ENCODE measurements around the gene CYSRT1. TPM values are rescaled to one million over a fixed set of nuclear protein-coding genes. Genes with fewer than 3 reads are reported as not detected.

The CYSRT1 gene
- polyA plus RNA-seq, 3 donors from 2014 or later: 0.19 TPM; not detected in 2

DNA sequence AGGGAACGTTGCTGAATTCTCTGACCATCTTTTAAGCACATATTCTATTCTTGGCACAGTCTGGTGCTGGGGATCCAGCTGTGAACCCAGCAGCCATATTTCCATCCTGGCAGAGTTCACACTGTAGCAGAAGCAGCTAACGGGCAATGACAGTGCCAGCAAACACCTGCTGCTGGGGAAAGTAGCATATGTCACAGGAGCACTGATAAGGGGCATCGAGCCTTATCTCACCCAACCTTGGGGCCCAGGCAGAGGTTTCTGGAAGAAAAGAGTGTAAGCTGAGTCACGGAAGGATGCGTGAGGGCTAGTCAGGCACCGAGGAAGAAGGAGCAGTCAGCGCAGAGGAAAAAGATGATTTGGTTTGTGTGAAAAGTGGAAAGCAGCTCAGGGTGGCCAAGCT is 18.4 kb upstream of the CYSRT1 start:
- no peaks in the 10 kb centered on the region for H3K36me3 Mint-ChIP-seq
- peaks cover 0 to 2% (median 2%) of the 10 kb centered on the region in 3 donors for H3K27me3 Mint-ChIP-seq (ENCODE audit: low read depth in 3 of 3)
- peaks cover 0 to 1% (median 0%) of the 10 kb centered on the region in 6 donors for H3K9me3 Mint-ChIP-seq
- peaks cover 42 to 43% of the 10 kb centered on the region in 2 donors for H3K4me1 Mint-ChIP-seq
- DNase-seq: no peak
- peak overlapping the region; percentile 85 to 95 (median 89) for H3K27ac Mint-ChIP-seq
- H3K4me3 Mint-ChIP-seq: peak overlapping the region; percentile 83 to 91 (median 90)

DNA sequence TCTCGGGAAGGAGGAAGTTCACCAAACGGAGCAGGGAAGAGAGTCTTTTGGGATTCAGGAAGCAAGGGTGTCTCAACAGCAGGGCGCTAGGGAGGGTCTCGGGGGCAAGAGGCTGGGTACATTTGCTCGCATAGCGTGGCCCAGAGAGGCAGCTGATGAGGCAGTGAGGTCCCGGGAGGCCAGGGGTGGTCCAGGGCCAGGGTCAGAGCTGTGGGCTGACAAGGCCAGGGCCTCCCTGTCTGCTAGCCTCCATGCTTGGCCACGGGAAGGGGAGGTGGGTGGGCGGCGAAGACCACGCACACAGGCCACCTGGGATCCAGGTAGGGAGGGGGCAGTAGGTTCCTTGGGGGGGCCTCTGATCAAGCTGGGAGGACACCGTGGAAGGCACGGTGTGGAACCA is 13.4 kb upstream of the CYSRT1 start:
- no peaks in the 10 kb centered on the region for H3K36me3 Mint-ChIP-seq
- H3K4me3 Mint-ChIP-seq: no peak overlapping the region
- H3K27ac Mint-ChIP-seq: no peak overlapping the region
- peaks cover 0 to 1% (median 0%) of the 10 kb centered on the region in 6 donors for H3K9me3 Mint-ChIP-seq
- peaks cover 0 to 1% (median 0%) of the 10 kb centered on the region in 3 donors for H3K27me3 Mint-ChIP-seq (ENCODE audit: low read depth in 3 of 3)
- H3K4me1 Mint-ChIP-seq: peaks cover 12 to 14% of the 10 kb centered on the region in 2 donors
- DNase-seq: no peak

DNA sequence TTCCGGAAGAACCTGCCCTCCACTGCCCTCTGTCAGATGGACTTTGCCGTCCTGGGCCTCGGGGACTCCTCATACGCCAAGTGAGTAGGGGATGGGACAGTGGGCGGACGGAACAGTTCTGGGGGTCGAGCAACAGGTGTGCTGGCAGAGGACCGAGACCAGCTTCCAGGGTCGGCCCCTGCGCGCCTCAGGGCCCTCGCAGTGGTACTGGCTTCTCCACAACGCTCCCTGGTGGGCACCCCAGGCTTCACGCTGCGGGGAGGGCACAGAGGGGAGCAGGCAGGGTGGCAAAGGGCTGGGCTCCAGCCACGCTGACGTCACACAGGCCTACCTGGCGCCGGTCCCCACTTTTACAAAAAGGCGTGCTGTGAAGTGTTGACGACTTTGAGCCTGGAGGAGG is 12.5 kb upstream of the CYSRT1 start:
- Mint-ChIP-seq H3K27me3 (ENCODE audit: low read depth in 3 of 3) (no peaks in the 10 kb centered on the region), H3K4me1 (peaks cover 3 to 4% of the 10 kb centered on the region in 2 donors), H3K9me3 (peaks cover 0 to 1% (median 0%) of the 10 kb centered on the region in 6 donors), H3K27ac (no peak overlapping the region), H3K4me3 (no peak overlapping the region), H3K36me3 (no peaks in the 10 kb centered on the region)
- DNase-seq: no peak

DNA sequence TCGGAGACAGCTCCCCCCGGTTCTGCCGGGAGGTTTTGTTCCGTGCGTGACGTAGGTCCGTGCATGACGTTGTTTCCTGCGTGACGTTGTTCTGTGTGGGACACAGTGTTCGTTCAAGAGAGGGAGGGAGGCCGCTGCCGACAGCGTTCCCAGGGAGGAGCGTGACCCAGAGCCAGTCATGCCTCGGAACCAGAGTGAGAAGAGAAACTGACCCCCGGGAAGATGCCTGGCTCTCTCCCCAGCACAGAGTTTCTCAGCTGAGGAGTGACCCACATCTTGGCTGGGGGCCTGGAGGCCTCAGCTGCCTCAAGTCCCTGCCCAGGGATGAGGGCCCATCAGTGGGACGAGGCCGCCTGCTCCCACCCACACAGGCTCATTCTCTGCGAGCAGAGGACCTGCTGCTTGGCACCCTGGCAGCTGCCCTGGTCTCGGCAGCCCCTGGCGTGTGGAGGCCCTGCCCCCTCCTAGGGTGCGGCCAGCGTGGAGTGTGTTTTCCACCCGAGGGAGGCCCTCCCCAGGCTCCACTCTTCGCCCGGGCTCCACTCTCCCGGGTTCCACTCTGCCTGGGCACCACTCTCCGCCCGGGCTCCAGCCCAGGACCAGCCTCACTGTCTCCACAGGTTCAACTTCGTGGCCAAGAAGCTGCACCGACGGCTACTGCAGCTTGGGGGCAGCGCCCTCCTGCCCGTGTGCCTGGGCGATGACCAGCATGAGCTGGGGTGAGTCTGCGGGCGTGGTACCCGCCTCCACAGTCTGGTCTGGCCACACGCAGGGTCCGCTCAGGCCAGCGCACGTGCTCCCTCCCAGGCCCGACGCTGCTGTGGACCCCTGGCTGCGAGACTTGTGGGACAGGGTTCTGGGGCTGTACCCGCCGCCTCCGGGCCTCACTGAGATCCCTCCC is 11.6 kb upstream of the CYSRT1 start:
- no peak overlapping the region for H3K4me3 Mint-ChIP-seq
- peaks cover 0 to 2% of the 10 kb centered on the region in 2 donors for H3K4me1 Mint-ChIP-seq
- peak overlapping the region in 1 of 6 donors; percentile 46 for H3K27ac Mint-ChIP-seq
- H3K36me3 Mint-ChIP-seq: no peaks in the 10 kb centered on the region
- no peaks in the 10 kb centered on the region for H3K27me3 Mint-ChIP-seq (ENCODE audit: low read depth in 3 of 3)
- DNase-seq: no peak
- peaks cover 0 to 1% (median 0%) of the 10 kb centered on the region in 6 donors for H3K9me3 Mint-ChIP-seq

DNA sequence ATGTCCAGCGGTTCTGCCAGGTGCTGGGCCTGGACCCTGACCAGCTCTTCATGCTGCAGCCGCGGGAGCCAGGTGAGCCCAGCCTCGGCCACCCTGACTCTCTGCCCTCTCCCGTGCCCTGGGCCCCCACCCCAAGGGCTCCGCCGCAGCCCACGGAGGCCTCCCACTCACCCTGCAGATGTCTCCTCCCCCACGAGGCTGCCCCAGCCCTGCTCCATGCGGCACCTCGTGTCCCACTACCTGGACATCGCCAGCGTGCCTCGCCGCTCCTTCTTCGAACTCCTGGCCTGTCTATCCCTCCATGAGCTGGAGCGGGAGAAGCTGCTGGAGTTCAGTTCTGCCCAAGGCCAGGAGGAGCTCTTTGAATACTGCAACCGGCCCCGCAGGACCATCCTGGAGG is 10.4 kb upstream of the CYSRT1 start:
- H3K27me3 Mint-ChIP-seq (ENCODE audit: low read depth in 3 of 3): no peaks in the 10 kb centered on the region
- no peak overlapping the region for H3K27ac Mint-ChIP-seq
- peaks cover 0 to 1% (median 0%) of the 10 kb centered on the region in 6 donors for H3K9me3 Mint-ChIP-seq
- H3K4me3 Mint-ChIP-seq: no peak overlapping the region
- H3K4me1 Mint-ChIP-seq: no peaks in the 10 kb centered on the region
- no peaks in the 10 kb centered on the region for H3K36me3 Mint-ChIP-seq
- DNase-seq: no peak

DNA sequence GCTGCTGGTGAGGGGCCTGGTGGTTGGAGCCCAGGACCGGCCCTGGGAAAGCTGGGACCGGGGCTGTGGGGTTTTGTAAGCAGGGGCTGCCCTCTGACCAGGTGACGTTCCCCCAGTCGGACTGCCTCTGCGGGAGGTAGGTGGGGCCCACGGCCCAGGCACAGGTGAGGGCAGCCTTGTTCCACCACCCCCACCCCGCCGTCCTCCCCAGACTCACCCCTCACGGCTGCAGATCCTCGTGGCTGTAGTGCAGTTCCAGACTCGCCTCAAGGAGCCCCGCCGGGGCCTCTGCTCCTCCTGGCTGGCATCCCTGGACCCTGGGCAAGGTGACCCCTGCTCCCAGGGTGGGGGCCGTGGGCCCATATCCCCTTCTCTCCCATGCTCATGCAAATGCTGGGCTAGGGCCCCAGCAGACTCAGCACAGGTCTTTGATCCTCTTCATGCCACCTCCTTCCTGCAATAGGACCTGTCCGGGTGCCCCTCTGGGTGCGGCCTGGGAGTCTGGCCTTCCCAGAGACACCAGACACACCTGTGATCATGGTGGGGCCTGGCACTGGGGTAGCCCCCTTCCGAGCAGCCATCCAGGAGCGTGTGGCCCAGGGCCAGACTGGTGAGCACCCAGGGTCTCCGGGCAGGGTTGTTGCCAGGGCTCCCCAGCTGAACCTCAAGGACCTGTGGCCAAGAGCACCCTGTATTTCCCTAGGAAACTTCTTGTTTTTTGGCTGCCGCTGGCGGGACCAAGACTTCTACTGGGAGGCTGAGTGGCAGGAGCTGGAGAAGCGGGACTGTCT is 9.6 kb upstream of the CYSRT1 start:
- Mint-ChIP-seq H3K27ac (no peak overlapping the region), H3K4me3 (no peak overlapping the region), H3K27me3 (ENCODE audit: low read depth in 3 of 3) (peaks cover 0 to 2% (median 0%) of the 10 kb centered on the region in 3 donors), H3K36me3 (no peaks in the 10 kb centered on the region), H3K4me1 (no peaks in the 10 kb centered on the region), H3K9me3 (peaks cover 0 to 1% (median 0%) of the 10 kb centered on the region in 6 donors)
- no peak for DNase-seq

DNA sequence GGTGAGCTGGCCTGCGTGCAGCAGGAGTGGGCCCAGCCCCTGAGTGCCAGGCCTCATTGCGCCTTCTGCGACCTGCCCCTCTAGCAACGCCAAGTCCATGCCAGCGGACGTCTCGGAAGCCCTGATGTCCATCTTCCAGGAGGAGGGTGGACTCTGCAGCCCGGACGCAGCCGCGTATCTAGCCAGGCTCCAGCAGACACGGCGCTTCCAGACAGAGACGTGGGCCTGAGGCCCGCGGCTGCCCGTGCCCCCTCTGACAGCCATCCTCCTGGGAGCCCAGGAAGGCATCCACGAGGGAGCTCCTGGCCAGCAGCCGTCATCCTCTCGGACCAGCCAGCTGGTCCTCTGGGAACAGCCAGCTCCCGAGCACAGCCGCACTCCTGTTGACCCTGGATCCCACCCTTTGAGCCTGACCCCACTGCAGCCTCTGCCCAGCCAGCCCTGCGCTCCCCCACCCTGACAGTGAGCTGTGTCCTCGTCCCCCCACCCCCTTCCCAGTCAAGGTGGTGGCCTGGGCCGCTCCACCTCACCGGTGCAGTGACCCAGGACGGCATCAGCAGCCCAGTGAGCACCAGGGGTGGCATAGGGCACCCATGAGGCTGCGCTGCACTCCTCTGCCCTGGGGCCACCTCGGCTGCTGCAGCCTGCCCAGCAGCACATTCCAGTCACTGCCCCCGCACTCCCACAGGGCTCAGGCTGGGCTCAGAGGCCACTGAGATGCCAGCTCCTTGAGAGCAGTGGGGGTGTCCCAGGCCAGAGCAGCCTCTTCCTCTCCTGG is 8.6 kb upstream of the CYSRT1 start:
- H3K9me3 Mint-ChIP-seq: peaks cover 0 to under 1% (median 0%) of the 10 kb centered on the region in 6 donors
- no peak overlapping the region for H3K4me3 Mint-ChIP-seq
- no peaks in the 10 kb centered on the region for H3K4me1 Mint-ChIP-seq
- no peak for DNase-seq
- H3K27ac Mint-ChIP-seq: no peak overlapping the region
- peaks cover 0 to 2% (median 0%) of the 10 kb centered on the region in 3 donors for H3K27me3 Mint-ChIP-seq (ENCODE audit: low read depth in 3 of 3)
- H3K36me3 Mint-ChIP-seq: no peaks in the 10 kb centered on the region

DNA sequence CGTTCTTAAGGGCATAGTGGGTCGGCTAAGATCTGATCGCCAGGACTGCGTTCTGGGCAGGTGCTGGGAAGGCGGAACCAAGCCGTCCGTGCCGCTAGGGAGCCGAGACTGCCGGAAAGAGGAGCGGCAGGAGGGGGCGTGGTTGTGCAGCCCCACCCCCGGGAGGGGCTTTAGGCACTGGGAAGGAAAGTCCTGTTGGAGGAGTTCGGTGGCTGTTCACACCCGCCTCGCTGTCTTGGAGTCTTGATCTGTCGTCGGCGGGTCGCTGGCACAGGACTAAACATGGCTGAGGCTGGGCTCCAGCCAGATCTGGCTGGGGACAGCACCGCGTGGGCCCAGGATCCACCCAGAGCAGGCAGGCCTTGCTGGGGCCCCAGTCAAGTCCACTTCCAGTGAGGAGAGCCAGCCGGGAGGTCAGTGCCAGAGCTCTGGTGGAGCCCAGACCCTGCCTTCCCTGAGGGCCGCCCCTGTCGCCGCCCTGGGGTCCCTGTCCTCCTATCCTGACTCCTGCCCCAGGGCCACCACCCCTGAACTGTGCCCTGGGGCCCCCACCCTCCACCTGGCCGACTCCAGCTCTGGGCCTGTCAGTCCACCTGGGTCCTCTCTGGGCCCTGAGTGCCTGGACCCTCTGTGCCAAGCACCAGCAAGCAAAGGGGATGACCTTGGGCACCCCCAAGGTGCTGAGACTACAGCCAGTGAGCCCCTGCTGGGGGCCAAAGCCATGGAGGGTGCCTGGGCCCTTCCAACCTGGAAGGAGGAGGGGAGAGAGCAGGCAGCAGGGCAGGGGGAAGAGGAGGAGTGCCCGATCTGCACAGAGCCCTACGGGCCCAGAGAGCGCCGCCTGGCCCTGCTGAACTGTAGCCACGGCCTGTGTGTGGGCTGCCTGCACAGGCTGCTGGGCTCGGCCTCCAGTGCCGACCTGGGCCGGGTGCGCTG is 7.4 kb upstream of the CYSRT1 start:
- no peak overlapping the region for H3K27ac Mint-ChIP-seq
- no peaks in the 10 kb centered on the region for H3K9me3 Mint-ChIP-seq
- no peak overlapping the region for H3K4me3 Mint-ChIP-seq
- DNase-seq: no peak
- peaks cover 0 to 2% (median 0%) of the 10 kb centered on the region in 3 donors for H3K27me3 Mint-ChIP-seq (ENCODE audit: low read depth in 3 of 3)
- no peaks in the 10 kb centered on the region for H3K4me1 Mint-ChIP-seq
- no peaks in the 10 kb centered on the region for H3K36me3 Mint-ChIP-seq

DNA sequence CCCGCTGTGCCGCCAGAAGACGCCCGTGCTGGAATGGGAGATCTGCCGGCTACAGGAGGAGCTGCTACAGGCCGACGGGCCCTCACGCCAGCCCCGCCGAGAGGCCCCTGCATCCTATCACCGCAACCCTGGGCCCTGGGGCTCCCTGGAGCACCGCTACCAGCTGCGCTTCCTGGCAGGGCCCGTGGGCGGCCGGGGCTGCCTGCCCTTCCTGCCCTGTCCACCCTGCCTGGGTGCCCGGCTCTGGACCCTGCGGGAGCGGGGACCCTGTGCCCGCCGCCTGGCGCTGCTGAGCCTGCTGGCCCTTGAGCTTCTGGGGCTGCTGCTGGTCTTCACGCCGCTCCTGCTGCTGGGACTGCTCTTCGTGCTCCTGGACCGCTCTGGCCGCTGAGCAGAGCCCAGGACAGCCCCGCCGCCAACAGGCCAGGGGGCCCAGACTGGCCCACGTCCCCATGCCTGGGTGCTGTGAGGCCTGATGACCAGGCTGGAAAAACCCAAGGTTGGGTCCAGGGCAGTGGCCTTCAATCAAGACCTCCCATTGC is 6.7 kb upstream of the CYSRT1 start:
- DNase-seq: no peak
- Mint-ChIP-seq H3K4me1 (peaks cover 0 to 2% of the 10 kb centered on the region in 2 donors), H3K27ac (no peak overlapping the region), H3K9me3 (no peaks in the 10 kb centered on the region), H3K36me3 (no peaks in the 10 kb centered on the region), H3K4me3 (no peak overlapping the region), H3K27me3 (ENCODE audit: low read depth in 3 of 3) (peaks cover 0 to 4% (median under 1%) of the 10 kb centered on the region in 3 donors)

DNA sequence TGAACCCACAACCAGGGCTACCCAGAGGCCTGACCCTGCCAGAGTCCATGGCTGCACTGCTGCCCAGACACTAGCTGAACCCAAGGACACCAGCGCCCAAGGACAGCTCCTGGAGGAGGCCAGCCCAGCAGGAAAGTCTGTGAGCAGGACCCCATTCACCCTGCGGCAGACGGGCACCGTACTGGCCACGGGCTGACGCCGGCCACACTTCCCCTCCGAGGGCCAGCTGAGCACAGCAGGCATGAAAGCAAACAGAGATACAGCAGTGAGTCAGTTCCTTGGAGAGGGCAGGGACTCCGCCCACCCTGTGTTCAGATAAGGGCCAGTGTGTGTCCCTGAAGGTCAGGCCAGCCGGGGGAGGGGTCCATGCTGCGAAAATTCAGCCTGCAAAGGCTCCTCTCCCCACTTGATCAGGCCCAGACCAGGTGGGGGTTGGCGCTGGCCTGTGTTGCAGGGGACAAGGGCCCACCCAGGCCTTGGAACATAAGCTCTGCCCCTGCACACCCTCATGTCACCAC is 6.2 kb upstream of the CYSRT1 start:
- H3K27ac Mint-ChIP-seq: no peak overlapping the region
- peaks cover 0 to 7% (median 4%) of the 10 kb centered on the region in 3 donors for H3K27me3 Mint-ChIP-seq (ENCODE audit: low read depth in 3 of 3)
- no peaks in the 10 kb centered on the region for H3K9me3 Mint-ChIP-seq
- DNase-seq: no peak
- H3K4me3 Mint-ChIP-seq: no peak overlapping the region
- no peaks in the 10 kb centered on the region for H3K36me3 Mint-ChIP-seq
- peaks cover 0 to 2% of the 10 kb centered on the region in 2 donors for H3K4me1 Mint-ChIP-seq

DNA sequence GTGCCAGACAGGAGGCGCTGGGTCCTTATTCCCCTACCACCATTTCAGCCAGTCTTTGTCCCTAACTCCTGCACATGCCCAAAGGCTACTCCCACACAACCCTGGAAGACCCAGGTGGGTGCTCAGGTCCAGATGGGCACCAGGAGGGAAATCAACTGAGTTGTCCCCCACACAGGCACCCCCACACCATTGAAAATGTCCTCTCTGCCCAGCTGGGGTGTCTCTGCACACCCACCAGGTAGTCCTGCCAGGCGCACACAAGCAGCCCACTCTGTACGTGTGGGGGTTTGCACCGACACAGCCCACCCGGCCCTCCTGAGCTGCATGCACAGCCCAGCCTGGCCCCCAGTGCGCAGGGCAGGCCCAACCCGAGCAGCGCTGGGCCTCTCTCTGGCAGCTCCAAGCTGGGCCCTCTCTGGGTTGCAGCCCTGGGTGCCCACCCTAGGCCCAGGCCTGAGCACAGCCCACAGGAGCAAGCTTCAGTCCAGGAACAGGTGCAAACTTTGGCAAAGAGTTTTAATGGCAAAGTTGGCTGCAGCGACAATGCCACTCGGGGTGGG is 5.1 kb upstream of the CYSRT1 start:
- Mint-ChIP-seq H3K36me3 (no peaks in the 10 kb centered on the region), H3K9me3 (no peaks in the 10 kb centered on the region), H3K27me3 (ENCODE audit: low read depth in 3 of 3) (peaks cover 0 to 7% (median 4%) of the 10 kb centered on the region in 3 donors), H3K4me1 (peaks cover 0 to 2% of the 10 kb centered on the region in 2 donors), H3K4me3 (no peak overlapping the region), H3K27ac (no peak overlapping the region)
- no peak for DNase-seq

All from immature natural killer cell (primary cell).